HG03378 (cell line): ENCODE results near the gene SIX3.

Experiments used
- ATAC-seq: cut with Tn5 transposase; IDR thresholded peaks from one replicate; pipeline ENCODE4 v1.9.1; 2021; ENCODE audit warnings: mild to moderate bottlenecking, moderate library complexity; ENCODE audit not compliant: unreplicated experiment

Gene SIX3

GRCh38 chr2:44942304-44943030, 965 bp downstream of the SIX3 start:
- no peak for ATAC-seq

- no peak for ATAC-seq
Measured at GRCh38 chr2:44943031-44943692, 1.7 kb downstream of the SIX3 start.

- no peak for ATAC-seq
Measured at GRCh38 chr2:44943693-44944101, 2.2 kb downstream of the SIX3 start.

GRCh38 chr2:44944102-44944951, 2.8 kb downstream of the SIX3 start:
- no peak for ATAC-seq

- no peak for ATAC-seq
Measured at GRCh38 chr2:44944952-44945612, 3.6 kb downstream of the SIX3 start.

DNA sequence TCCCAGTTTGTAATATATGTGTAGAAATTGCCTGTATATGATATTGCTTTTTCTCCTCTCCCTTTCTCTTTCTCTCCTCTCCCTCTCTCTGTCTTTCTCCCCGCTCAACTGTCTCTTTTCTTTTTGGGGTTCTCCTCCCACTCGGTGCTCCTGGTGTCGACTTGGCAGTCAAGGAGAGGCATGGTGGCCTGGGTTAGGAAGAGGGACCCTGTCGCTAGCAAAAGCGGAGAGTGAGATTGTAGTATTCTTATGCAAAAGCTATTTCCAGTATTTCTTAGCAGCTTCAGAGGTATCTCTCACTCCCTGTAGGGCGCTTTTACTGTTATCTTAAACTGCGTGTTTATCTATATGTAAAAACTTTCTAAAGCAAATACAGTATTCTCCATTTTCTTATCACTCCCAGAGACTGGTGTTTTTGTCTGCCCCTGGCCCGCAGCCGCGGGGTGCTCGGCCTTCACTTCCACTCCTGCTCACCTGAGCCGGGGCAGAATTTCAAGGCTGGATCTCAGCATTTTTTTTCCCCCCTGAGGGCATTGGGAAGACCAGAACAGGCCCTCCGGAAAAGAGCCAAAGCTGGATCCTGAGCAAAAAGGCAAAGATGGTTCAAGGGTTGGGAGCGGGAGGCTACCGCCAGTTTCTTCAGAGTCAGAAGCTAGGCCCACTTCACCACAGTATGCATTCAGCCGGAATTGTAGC, 4.3 kb downstream of the SIX3 start:
- no peak for ATAC-seq

DNA sequence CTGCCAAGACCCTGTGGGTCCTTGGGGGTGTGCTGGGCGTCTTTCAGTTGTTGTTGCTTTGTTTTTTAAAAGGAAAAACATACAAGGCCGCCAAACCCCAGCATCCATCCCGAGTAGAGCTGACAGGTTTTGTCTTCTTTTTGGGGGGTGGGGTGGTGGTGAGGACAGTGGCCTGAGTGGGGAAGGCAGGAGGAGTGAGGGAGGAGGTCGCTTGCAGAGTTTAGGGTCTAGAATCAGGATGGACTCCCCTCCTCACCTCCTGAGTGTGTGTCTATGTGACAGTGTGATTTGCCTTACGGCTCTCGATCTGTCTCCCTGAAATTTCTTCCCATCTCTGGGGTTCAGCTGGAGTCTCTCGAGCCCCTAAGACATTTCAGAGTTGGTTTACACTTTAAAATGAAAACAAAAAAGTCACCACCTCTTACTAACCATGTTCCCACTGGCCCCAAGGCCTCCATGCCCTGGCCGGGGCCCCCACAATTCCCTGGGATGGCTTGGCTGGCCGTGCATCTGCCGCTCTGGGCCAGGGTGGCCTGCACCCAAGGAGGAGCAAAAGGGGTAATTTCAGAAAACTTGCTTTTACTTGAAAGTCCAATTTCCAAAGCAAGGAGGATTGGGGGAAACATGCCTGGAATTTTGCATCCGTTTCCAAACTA, 5.0 kb downstream of the SIX3 start:
- no peak for ATAC-seq

GRCh38 chr2:44947028-44947375, 5.5 kb downstream of the SIX3 start:
- no peak for ATAC-seq

DNA sequence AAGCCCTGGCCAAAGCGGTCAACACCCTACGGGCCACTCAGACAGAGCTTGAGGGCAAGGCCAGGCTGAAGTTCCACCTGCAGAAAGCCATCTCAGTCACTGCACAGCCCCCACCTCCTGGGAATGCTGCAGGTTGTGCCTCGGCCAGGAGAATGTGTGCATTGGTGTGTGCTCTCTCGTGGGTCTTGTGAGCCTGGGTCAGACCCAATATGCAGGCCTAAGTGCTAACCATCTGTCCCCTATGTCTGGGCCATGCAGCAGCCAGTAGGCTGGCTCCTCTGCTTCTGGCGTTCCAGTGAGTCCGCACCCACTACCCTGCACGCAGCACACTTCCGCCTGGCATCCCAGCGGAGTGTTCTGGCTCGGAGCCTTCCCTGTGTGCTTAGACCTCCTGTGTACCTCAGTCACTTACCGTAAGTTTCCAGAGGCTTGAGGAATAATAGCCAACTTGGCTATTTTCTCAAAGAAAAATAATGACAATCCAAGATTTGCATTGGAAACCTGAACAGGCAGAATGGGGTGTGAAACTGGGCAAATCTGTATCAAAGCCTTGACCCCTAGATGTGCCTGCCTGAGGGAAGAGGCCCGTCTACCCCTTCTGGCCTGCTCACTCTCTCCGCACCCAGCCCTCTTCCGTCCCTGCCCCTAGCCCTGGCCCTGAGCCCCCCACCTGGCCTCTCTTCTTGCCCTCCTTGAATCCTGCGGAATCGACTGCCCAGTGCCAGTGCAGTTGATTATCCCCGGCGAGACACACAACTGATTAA, 7.2 kb downstream of the SIX3 start:
- ATAC-seq, result no peak

GRCh38 chr2:44949329-44950151, 8.0 kb downstream of the SIX3 start:
- no peak for ATAC-seq

DNA sequence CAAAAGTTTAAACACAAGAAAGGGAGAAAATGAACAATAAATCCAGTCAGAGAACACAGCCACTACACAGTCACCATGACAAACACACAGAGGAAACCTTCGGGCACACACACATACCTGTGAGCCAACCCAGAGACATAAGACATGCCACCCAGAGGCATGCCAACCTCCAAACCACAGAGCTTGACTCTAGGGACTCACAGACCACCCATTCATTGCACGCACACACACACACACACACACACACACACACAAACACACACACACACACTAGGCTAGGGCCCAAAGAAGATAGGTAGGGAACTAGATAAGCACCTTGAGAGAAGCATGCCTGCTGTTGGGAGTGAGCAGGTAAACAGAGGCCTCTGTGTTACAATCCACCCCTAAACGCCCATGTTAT, 9.1 kb downstream of the SIX3 start:
- ATAC-seq, result no peak

DNA sequence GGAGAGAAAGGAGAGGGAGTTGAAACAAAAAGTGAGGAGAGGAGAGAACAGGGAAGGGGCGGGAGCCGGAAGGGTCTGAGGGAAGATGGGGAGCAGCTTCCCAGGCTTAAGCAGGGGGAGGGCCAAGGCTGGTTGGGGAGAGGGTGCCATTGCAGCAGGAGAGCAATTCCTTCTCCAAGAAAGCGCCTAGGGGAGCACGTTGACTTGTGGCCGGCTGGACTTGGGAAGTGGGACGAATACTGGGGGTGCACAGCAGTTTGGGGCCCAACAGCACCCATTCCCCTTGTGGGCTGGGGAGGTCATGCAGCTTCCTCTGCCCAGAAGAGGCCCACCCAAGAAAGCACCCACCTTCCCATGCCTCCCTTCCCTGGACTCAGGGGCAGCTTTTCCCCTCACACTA, 9.6 kb downstream of the SIX3 start:
- ATAC-seq, result no peak

DNA sequence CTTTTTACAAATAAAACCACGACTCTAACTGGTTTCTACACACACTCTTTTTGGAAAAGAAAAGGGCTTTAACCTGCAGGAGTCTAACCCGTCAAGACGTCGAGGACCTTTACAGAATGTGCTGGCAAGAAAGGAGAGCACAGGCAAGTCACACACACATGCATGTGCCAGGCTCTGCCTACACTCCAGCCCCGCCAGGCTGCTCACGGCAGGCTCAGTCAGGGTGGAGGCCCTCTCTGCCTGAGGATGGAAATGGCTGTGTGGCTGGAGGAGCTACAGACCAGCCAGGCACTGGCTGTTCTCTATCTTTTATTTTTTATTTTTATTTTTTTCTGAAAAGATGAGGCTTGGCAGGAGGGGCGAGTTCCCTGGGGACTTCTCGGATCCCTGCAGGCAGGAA, 10.2 kb downstream of the SIX3 start:
- ATAC-seq, result no peak

GRCh38 chr2:44952143-44952805, 10.8 kb downstream of the SIX3 start:
- ATAC-seq, result no peak

DNA sequence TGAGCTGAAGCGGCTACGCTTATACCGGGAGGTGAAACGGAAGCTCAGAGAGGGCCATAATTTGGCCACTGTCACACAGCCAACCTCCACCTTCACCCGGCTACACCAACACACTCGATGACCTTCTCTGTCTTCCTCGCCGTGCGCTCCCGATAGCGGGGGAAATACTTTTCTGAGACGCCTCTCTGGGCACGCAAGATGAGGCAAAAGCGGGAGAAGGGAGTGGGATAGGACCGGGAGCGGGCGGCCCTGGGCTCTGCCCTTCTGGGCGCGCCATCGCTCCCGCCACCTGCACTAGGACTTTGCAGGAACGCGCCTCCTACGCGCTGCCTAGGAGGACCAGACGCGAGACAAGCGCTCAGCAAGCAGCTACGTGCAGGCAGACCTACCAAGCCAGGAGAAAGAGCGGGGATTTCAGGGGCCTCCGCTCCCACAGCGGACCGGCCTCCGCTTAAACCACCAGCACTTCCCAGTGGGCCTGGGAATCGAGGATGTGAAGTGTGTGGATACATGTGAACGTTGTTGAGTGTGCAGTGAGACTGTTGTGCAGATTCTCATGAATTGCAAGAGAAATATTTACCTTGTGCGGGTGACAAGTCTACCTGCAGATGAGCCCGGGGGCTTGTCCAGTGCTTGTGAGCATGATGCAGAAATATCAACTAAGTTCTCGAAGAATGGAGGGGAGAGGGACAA, 11.4 kb downstream of the SIX3 start:
- no peak for ATAC-seq

DNA sequence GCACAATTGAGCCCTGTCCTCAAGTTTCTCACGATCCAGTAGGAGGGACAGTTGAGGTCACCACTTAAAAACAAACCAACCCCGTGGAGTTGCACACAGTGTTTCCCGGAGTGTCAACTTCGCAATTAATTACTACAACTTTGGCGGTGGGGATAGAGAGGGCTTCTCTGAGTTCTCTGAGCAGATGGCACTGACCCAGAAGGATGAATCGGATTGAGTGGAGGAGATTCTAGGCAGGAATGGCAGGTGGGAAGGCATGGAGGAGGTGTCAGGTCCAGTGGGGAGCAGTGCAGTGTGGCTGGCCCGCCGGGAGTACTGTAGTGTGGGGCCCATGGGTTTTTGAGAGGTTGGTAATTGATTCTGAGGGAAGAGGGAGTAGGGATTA, 12.0 kb downstream of the SIX3 start:
- no peak for ATAC-seq

DNA sequence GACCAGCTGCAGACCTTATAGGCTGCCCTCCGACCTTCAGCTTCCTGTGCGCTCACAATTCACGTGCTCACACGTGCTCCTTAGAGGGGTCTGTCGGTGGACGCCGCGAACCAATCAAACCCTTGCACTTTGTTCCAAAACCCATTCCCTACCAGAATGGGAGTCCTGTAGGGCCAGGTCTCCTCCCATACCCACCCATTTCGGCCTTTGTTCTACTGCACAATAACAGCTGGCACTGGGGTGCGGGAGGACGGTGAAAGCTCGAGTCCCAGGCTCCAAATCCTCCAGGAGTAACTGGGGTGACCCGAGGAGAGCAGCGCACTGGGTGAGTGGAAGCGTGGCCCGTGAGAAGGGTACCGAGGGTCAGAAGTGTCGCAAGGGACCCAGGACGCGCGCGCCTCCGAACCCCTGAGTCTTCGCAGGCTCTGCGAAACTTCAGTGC, 13.0 kb downstream of the SIX3 start:
- no peak for ATAC-seq
